Measurements from ENCODE around the gene SPATA2. TPM values are rescaled to one million over a fixed set of nuclear protein-coding genes. Genes with fewer than 3 reads are reported as not detected.

Gene SPATA2
- total and polyA plus RNA-seq, 2 of the 8 experiments (the other 6 are each of a cell fraction or from before 2014, with no cell fraction given) = 11.0 to 13.0 TPM

DNA sequence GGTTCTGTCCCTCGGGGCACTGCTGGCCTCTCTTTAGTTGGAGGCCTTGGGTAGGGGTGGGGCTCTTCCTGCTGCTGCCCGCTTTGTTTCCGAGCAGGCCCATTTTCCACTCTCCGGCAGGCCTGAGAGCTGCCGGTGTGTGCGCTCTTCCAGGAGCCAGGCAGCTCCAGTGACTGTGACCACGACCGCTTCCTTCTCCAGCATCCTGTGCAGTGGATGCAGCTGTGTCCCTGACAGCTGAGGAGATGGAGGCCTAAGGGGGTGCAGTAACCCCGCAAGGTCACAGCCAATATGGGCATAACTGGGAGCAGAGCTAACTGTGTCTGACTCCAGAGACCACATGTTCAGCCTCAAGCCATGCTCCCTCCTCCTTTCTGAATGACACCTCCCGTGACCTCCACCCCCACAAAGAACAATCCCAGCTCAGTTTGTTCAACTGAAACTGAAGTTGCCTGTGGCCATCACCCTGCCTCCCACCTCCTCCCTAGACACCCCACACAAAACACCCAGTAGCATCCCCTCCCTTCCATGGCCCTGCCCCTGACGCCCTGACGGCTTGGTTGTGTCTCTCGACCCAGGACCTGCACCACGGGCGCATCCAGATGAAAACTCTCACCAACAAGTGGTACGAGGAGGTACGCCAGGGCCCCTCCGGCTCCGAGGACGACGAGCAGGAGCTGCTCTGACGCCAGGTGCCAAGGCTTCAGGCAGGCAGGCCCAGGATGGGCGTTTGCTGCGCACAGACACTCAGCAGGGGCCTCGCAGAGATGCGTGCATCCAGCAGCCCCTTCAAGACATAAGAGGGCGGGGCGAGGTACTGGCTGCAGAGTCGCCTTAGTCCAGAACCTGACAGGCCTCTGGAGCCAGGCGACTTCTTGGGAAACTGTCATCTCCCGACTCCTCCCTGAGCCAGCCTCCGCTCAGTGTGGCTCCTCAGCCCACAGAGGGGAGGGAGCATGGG is 27.8 kb downstream of the SPATA2 start (continued):
- TF ChIP-seq RNF2 (IDR thresholded peaks at IDR 0.05; ENCODE audit: borderline replicate concordance, low read depth, low read length, missing control alignments, poor library complexity, severe bottlenecking) (no peak), RXRA (IDR thresholded peaks at IDR 0.05; ENCODE audit: insufficient read depth, low read depth, low read length) (no peak), CTBP2 (IDR thresholded peaks at IDR 0.05; ENCODE audit: borderline replicate concordance, insufficient read depth, insufficient read length, low read length) (no peak), JUND (IDR thresholded peaks at IDR 0.05; ENCODE audit: low read length) (no peak), CHD1 (IDR thresholded peaks at IDR 0.05; ENCODE audit: low read depth, low read length) (no peak), POLR2A (IDR thresholded peaks at IDR 0.05; ENCODE audit: control extremely low read depth in 1 of 2, low read depth in 2 of 2, low read length in 2 of 2) (no peak), CBX5 (IDR thresholded peaks at IDR 0.05; ENCODE audit: low read depth, low read length) (no peak), YY1 (IDR thresholded peaks at IDR 0.05; ENCODE audit: low read depth, low read length) (no peak), SP4 (IDR thresholded peaks at IDR 0.05; ENCODE audit: low read length) (no peak), POLR2AphosphoS5 (IDR thresholded peaks at IDR 0.05; ENCODE audit: low read depth, low read length) (no peak), PHF8 (conservative IDR thresholded peaks at IDR 0.05; ENCODE audit: low read depth, low read length) (no peak)

Data from H1 (cell line).